Testis (tissue), 2 donors: Measurements from ENCODE around the gene RGL3.

Experiments
- CTCF ChIP-seq, 3 experiments: fragments of 450-650 bp in 2 of 3; fragments of 200-600 bp in 1 of 3; sonication (generic) in 1 of 3; IDR thresholded peaks; one replicate each; pipeline ENCODE4 v1.5.1; 2016 to 2019; ENCODE audit warnings: antibody characterized with exemption in 3 of 3, mild to moderate bottlenecking in 2 of 3, moderate library complexity in 1 of 3
- POLR2A ChIP-seq: fragments of 450-650 bp; IDR thresholded peaks from one replicate; pipeline ENCODE4 v1.6.1; 2017; ENCODE audit warnings: antibody characterized with exemption, mild to moderate bottlenecking, moderate library complexity

- TF ChIP-seq CTCF (IDR thresholded peaks at IDR 0.05) (no peak), POLR2A (no peak)
Measured at GRCh38 chr19:11364296-11364904, 54.7 kb downstream of the RGL3 start.
